Lower leg skin (tissue), 3 donors: ENCODE results near the gene MIP.

Source experiments
- POLR2A ChIP-seq, 2 donors: fragments of 450-650 bp; IDR thresholded peaks; one replicate each; pipeline ENCODE4 v1.6.1; 2016 to 2017; ENCODE audit warnings: antibody characterized with exemption in 2 of 2, mild to moderate bottlenecking in 1 of 2, moderate library complexity in 1 of 2
- TF ChIP-seq, protein P1 (sequence below), 3 donors: fragments of 450-650 bp; IDR thresholded peaks; one replicate each; pipeline ENCODE4 v1.5.1; 2016; ENCODE audit warnings: antibody characterized with exemption in 3 of 3, mild to moderate bottlenecking in 3 of 3, moderate library complexity in 2 of 3

- TF ChIP-seq, protein P1, sequence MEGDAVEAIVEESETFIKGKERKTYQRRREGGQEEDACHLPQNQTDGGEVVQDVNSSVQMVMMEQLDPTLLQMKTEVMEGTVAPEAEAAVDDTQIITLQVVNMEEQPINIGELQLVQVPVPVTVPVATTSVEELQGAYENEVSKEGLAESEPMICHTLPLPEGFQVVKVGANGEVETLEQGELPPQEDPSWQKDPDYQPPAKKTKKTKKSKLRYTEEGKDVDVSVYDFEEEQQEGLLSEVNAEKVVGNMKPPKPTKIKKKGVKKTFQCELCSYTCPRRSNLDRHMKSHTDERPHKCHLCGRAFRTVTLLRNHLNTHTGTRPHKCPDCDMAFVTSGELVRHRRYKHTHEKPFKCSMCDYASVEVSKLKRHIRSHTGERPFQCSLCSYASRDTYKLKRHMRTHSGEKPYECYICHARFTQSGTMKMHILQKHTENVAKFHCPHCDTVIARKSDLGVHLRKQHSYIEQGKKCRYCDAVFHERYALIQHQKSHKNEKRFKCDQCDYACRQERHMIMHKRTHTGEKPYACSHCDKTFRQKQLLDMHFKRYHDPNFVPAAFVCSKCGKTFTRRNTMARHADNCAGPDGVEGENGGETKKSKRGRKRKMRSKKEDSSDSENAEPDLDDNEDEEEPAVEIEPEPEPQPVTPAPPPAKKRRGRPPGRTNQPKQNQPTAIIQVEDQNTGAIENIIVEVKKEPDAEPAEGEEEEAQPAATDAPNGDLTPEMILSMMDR (IDR thresholded peaks at IDR 0.05): no peak
- no peak for TF ChIP-seq POLR2A (IDR thresholded peaks at IDR 0.05)
Measured at GRCh38 chr12:56484566-56484965, 30.1 kb upstream of the MIP start.
